Testis (tissue), 3 donors: Measurements from ENCODE around the gene PIP5K1C. TPM values are rescaled to one million over a fixed set of nuclear protein-coding genes. Genes with fewer than 3 reads are reported as not detected.

ENCODE experiments used
- DNase-seq: peaks from one replicate; pipeline ENCODE4 v3.0.0-alpha.2; 2019
- H3K27ac ChIP-seq, 2 donors: fragments of 200-600 bp; sonication (generic); one replicate each; pipeline ENCODE4 v1.5.1; 2019
- H3K27me3 ChIP-seq: fragments of 200-600 bp; sonication (generic); one replicate; pipeline ENCODE4 v1.5.1; 2019
- H3K36me3 ChIP-seq: fragments of 200-600 bp; sonication (generic); one replicate; pipeline ENCODE4 v1.5.1; 2017; ENCODE audit warnings: low read depth; ENCODE audit errors: missing control alignments
- H3K4me1 ChIP-seq: fragments of 200-600 bp; sonication (generic); one replicate; pipeline ENCODE4 v1.5.1; 2019
- H3K4me3 ChIP-seq, 2 donors: fragments of 200-600 bp; sonication (generic); one replicate each; pipeline ENCODE4 v1.5.1; 2017 to 2019
- H3K9me3 ChIP-seq: fragments of 200-600 bp; sonication (generic); one replicate; pipeline ENCODE4 v1.5.1; 2017
- POLR2A ChIP-seq: fragments of 450-650 bp; IDR thresholded peaks from one replicate; pipeline ENCODE4 v1.6.1; 2017; ENCODE audit warnings: antibody characterized with exemption, mild to moderate bottlenecking, moderate library complexity
- WGBS, 2 donors: methylation state at CpG; one replicate each; pipeline ENCODE4 v1.1.5; 2018; 5-methylcytosine and 5-hydroxymethylcytosine counted together
- intact Hi-C: fragments of 100-400 bp; cut with DNase I; formaldehyde crosslinking; loops from one replicate; pipeline ENCODE4 v1.15.1; 2023; ENCODE audit warnings: low total_unique reads
- polyA plus RNA-seq: library from polyadenylated mRNA; stranded (reverse); fragments of 350-450 nt; fragmentation: Illumina TruSeq; extraction: RNeasy Lipid Tissue Mini Kit (QIAGEN cat#74804); gene quantifications from one replicate; pipeline ENCODE4 v1.2.3, GENCODE V29; 2014; ENCODE audit warnings: low read depth, low replicate concordance; ENCODE audit not compliant: insufficient read depth
- total RNA-seq, 2 donors: library from RNA; depleted of rRNA; stranded (reverse); fragments of >200 nt; gene quantifications; one replicate each; pipeline ENCODE4 v1.2.3, GENCODE V29; 2016
- TF ChIP-seq, protein P1 (sequence below), 3 experiments: fragments of 450-650 bp in 2 of 3; fragments of 200-600 bp in 1 of 3; sonication (generic) in 1 of 3; IDR thresholded peaks; one replicate each; pipeline ENCODE4 v1.5.1; 2016 to 2019; ENCODE audit warnings: antibody characterized with exemption in 3 of 3, mild to moderate bottlenecking in 2 of 3, moderate library complexity in 1 of 3

PIP5K1C gene
- total and polyA plus RNA-seq, 3 donors from 2014 or later: 80.2 to 99.1 (median 87.0) TPM

DNA sequence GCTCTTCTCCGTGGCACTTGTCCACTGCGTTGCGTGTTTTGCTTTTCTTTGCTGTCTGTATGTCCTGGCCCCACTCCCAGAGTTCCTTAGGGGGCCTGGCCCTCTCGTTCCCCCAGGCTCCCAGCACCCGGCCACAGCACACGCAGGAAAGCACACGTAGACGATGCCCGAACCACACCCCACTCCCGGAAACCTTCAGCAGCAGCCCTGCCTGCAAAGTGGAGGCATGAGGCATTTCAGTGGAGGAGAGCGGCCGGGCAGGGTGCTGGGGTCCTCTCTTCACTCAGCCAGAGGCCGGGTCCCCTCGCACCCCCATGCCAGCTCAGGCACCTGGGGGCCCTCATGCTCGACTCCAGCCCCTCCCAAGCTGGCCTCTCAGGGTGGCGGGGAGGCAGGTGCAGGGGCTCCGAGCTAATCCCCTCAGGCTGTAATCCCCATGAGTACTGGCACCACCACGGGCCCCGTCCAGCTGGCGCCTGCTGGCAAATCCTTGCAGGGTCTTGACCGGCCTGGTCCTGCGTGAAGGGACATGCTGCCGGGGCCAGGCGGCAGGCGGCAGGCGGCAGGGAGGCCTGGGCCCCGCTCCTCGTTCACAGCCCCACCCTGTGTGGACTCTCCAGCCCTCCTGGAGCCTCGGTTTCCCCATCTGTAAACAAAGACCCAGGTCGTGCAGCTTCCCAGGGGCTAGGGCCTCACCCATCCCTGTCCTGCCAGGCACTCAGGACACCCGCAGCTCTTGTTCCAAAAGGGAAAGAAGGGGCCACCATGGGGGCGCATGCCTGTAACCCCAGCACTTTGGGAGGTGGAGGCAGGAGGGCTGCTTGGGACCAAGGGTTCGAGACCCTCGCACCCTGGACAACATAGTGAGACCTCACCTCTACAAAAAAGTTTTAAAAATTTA is 7.0 kb downstream of the PIP5K1C start:
- no peak overlapping the region for H3K27ac ChIP-seq
- H3K9me3 ChIP-seq: no peaks in the 10 kb centered on the region
- peaks cover 8% of the 10 kb centered on the region for H3K4me1 ChIP-seq
- TF ChIP-seq POLR2A: no peak
- TF ChIP-seq, protein P1, sequence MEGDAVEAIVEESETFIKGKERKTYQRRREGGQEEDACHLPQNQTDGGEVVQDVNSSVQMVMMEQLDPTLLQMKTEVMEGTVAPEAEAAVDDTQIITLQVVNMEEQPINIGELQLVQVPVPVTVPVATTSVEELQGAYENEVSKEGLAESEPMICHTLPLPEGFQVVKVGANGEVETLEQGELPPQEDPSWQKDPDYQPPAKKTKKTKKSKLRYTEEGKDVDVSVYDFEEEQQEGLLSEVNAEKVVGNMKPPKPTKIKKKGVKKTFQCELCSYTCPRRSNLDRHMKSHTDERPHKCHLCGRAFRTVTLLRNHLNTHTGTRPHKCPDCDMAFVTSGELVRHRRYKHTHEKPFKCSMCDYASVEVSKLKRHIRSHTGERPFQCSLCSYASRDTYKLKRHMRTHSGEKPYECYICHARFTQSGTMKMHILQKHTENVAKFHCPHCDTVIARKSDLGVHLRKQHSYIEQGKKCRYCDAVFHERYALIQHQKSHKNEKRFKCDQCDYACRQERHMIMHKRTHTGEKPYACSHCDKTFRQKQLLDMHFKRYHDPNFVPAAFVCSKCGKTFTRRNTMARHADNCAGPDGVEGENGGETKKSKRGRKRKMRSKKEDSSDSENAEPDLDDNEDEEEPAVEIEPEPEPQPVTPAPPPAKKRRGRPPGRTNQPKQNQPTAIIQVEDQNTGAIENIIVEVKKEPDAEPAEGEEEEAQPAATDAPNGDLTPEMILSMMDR (IDR thresholded peaks at IDR 0.05): no peak
- no peaks in the 10 kb centered on the region for H3K27me3 ChIP-seq
- WGBS, 2 donors: 74 to 82% methylated on average over 14 to 34 of the region's 34 CpGs
- no peak for DNase-seq
- H3K4me3 ChIP-seq: no peak overlapping the region
- intact Hi-C loops: no loop called here
- no peaks in the 10 kb centered on the region for H3K36me3 ChIP-seq

DNA sequence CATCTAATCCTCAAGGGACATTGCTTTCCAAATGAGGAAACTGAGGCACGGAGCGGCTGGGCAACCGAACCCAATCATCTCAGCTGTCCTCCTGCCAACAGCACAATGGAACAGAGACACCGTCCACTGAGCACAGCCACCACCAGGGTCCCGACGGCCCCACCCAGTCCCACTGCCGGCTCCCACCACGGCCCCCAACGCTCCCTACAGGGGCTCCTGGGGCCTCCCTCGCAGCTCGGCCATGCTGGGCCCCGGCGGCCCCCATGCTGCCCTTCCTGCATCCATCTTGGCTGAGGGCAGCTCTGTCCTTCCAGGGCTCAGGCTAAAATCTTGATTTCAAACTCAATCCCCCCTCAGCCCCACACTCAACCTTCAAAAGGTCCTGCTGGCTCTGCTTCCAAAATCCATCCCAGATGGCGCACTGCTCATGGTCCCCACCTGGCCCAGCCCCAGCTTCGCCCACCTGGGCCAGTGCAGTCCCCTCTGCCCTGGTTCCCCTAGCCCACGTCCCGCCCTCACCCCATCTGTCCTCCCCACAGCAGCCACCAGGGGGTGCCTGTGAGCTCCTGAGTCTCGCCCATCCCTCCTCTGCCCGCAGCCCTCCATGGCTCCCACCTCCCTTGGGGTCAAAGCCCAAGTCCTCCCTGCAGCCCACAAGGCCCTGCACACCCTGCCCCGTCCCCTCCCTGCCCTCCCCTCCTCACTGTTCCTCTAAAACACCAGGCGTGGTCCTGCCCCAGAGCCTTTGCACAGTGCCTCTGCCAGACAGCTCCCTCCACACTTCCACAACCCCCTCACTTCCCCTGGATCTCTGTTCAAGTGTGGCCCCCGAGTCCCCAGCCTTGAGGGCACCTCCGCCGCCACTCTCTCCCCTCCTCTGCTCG is 7.9 kb downstream of the PIP5K1C start:
- Histone ChIP-seq H3K9me3 (no peaks in the 10 kb centered on the region), H3K27ac (no peak overlapping the region), H3K4me1 (peaks cover 3% of the 10 kb centered on the region), H3K4me3 (no peak overlapping the region), H3K36me3 (no peaks in the 10 kb centered on the region), H3K27me3 (no peaks in the 10 kb centered on the region)
- TF ChIP-seq POLR2A: no peak
- TF ChIP-seq, protein P1 (IDR thresholded peaks at IDR 0.05): peak in 1 of 3 experiments; percentile 44
- WGBS, 2 donors: 86 to 91% methylated on average over 9 to 25 of the region's 25 CpGs
- intact Hi-C loops: no loop called here
- DNase-seq: no peak

DNA sequence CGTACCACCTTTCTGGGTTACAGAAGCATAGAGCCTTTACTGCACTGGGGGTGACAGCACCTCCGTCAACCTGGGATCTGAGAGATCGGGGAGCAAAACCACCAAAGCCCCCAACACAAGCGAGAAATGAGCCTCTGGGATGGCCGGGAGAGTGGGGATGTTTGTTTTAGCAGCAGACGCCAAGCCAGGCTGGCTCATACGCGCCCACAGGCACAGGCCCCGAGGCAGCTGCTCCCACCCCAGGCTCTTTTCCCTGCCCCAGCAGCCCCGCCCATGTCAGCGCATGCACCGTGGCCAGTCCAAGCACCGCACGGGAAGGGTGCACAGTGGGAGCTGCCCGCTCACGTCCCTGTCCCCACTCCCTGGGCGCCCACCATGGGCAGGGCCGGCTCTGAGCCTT is 8.5 kb downstream of the PIP5K1C start:
- TF ChIP-seq, protein P1 (IDR thresholded peaks at IDR 0.05): no peak
- TF ChIP-seq POLR2A: no peak
- Histone ChIP-seq H3K4me1 (peaks cover 3% of the 10 kb centered on the region), H3K4me3 (no peak overlapping the region), H3K36me3 (no peaks in the 10 kb centered on the region), H3K27me3 (no peaks in the 10 kb centered on the region), H3K27ac (no peak overlapping the region), H3K9me3 (no peaks in the 10 kb centered on the region)
- no peak for DNase-seq
- 93 to 96% methylated on average over 11 to 18 of the region's 18 CpGs for WGBS, 2 donors
- intact Hi-C loops: no loop called here

DNA sequence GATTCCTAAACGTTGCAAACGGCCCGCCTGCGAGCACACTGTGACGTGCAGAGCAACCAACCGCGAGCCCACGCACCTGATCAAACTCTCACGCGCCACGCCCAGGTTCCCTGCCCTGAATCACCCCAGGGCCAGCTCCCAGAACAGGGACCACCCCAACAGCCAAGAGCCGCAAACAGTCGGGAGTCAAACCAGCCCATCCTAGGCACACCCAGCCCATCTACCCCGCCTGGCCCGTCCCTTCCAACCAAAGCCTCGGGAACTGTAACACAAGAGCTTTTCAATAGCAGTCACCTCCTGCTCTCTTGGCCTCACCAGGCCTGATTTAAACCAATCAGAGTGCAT is 8.9 kb downstream of the PIP5K1C start:
- Histone ChIP-seq H3K27ac (no peak overlapping the region), H3K9me3 (no peaks in the 10 kb centered on the region), H3K4me3 (no peak overlapping the region), H3K4me1 (peaks cover 3% of the 10 kb centered on the region), H3K36me3 (no peaks in the 10 kb centered on the region), H3K27me3 (no peaks in the 10 kb centered on the region)
- 88 to 93% methylated on average over 9 to 16 of the region's 16 CpGs for WGBS, 2 donors
- DNase-seq: no peak
- TF ChIP-seq, protein P1 (IDR thresholded peaks at IDR 0.05): no peak
- no peak for TF ChIP-seq POLR2A
- intact Hi-C loops: no loop called here
